PC-3 (cell line): ENCODE results near the gene CUEDC1. TPM values are rescaled to one million over a fixed set of nuclear protein-coding genes. Genes with fewer than 3 reads are reported as not detected.

Experiments
- ATAC-seq: fragments of 200-7000 bp; cut with Tn5 transposase; 2 replicates; pipeline ENCODE4 v1.9.1; 2020; ENCODE audit warnings: mild to moderate bottlenecking, moderate library complexity
- BruUV-seq: library from RNA; stranded (reverse); fragments of 400-500 nt; replicated peaks from 2 replicates; lab custom pipeline; 2021; lab: Mats Ljungman, UMichigan
- CTCF ChIA-PET: fragments of 300-600 bp; sonication (Branson Sonifier 250); formaldehyde crosslinking; loops from one replicate; lab custom pipeline; 2022; ENCODE audit warnings: antibody characterized with exemption; lab: Charles Lee
- POLR2A ChIA-PET: fragments of 300-600 bp; sonication (Branson Sonifier 250); formaldehyde crosslinking; loops from one replicate; lab custom pipeline; 2022; ENCODE audit warnings: antibody characterized with exemption; ENCODE audit not compliant: unreplicated experiment; lab: Charles Lee
- DNase-seq: peaks from one replicate; pipeline ENCODE4 v3.0.0-alpha.2; 2015
- H2AFZ ChIP-seq: fragments of 300-600 bp; sonication (generic); 2 replicates; pipeline ENCODE4 v1.6.0; 2016; ENCODE audit warnings: antibody characterized with exemption, low read length
- H3F3A ChIP-seq: fragments of 300-600 bp; sonication (generic); one replicate; pipeline ENCODE4 v1.6.0; 2017; ENCODE audit warnings: antibody characterized with exemption, low read length, control low read depth, mild to moderate bottlenecking; ENCODE audit not compliant: unreplicated experiment
- H3K27ac ChIP-seq: fragments of 300-600 bp; sonication (generic); 2 replicates; pipeline ENCODE4 v1.5.1; 2016; ENCODE audit warnings: mild to moderate bottlenecking, low read length
- H3K27me3 ChIP-seq: fragments of 300-600 bp; sonication (generic); 2 replicates; pipeline ENCODE4 v1.6.1; 2016; ENCODE audit warnings: low read length, mixed read lengths
- H3K36me3 ChIP-seq: fragments of 300-600 bp; sonication (generic); 2 replicates; pipeline ENCODE4 v1.6.1; 2016; ENCODE audit warnings: low read depth, mixed run types, low read length, mixed read lengths
- H3K4me1 ChIP-seq: fragments of 300-600 bp; sonication (generic); 2 replicates; pipeline ENCODE4 v1.5.1; 2016; ENCODE audit warnings: low read length; ENCODE audit not compliant: insufficient read depth
- H3K4me2 ChIP-seq: fragments of 300-600 bp; sonication (generic); 2 replicates; pipeline ENCODE4 v1.6.0; 2016; ENCODE audit warnings: low read length
- H3K4me3 ChIP-seq: fragments of 300-600 bp; sonication (generic); 2 replicates; pipeline ENCODE4 v1.5.1; 2016; ENCODE audit warnings: mild to moderate bottlenecking, low read length, mixed read lengths
- H3K79me2 ChIP-seq: fragments of 300-600 bp; sonication (generic); 2 replicates; pipeline ENCODE4 v1.6.1; 2017; ENCODE audit warnings: low read length, mixed read lengths
- H3K9ac ChIP-seq: fragments of 300-600 bp; sonication (generic); 2 replicates; pipeline ENCODE4 v1.6.0; 2016; ENCODE audit warnings: mild to moderate bottlenecking, low read length
- H3K9me2 ChIP-seq: fragments of 300-600 bp; sonication (generic); replicated peaks from 2 replicates; pipeline ENCODE4 v1.6.1; 2016; ENCODE audit warnings: mixed run types, low read length, mixed read lengths
- H3K9me3 ChIP-seq: fragments of 300-600 bp; sonication (generic); 2 replicates; pipeline ENCODE4 v1.6.1; 2016; ENCODE audit warnings: low read length, mixed read lengths
- H4K20me1 ChIP-seq: fragments of 300-600 bp; sonication (generic); 2 replicates; pipeline ENCODE4 v1.6.1; 2016; ENCODE audit warnings: low read length, mixed read lengths
- EZH2 ChIP-seq: fragments of 300-600 bp; sonication (generic); IDR thresholded peaks from one replicate; pipeline ENCODE4 v1.6.1; 2017; ENCODE audit warnings: antibody characterized with exemption, mild to moderate bottlenecking, low read length; ENCODE audit not compliant: unreplicated experiment
- EZH2phosphoT487 ChIP-seq: fragments of 300-600 bp; sonication (generic); IDR thresholded peaks from 2 replicates; pipeline ENCODE4 v1.6.1; 2018; ENCODE audit warnings: mild to moderate bottlenecking, antibody characterized with exemption, low read length, borderline replicate concordance
- intact Hi-C: fragments of 100-400 bp; cut with micrococcal nuclease; formaldehyde crosslinking; loops from 2 replicates; pipeline ENCODE4 v1.9.0; 2023
- total RNA-seq: library from RNA; depleted of rRNA; stranded (reverse); fragments of >200 nt; gene quantifications from 2 replicates; pipeline ENCODE4 v1.2.3, GENCODE V29; 2014
- TF ChIP-seq, protein P1 (sequence below): fragments of 300-600 bp; sonication (generic); conservative IDR thresholded peaks from 2 replicates; pipeline ENCODE4 v1.5.1; 2017; ENCODE audit warnings: antibody characterized with exemption, low read depth, mild to moderate bottlenecking, low read length

The CUEDC1 gene
- total RNA-seq, 1 experiment from 2014 or later: 31.6 TPM

DNA sequence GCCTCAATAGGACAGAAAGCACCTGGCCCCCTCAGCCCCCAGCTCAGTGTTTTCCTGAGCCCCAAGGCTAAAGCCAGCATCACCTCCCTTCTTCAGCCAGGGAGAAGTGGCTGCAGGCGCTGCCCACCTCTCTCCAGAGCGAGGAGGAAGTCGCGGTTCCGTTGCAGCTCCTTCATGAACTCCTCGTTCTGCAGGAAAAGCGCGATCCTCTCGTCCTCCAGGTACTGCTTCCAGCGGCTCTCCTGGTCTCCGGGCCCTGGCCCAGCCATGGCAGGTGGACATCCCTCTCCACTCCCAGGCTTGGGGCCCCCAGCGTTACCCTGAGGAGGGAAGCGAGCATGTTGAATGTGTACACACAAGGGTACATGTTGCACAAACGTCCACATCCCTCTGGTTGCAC, 82.7 kb downstream of the CUEDC1 start:
- Histone ChIP-seq H3K79me2 (no peaks in the 10 kb centered on the region), H3K4me1 (peaks cover 74% of the 10 kb centered on the region), H3K36me3 (peaks cover 21% of the 10 kb centered on the region), H3K4me3 (no peak overlapping the region), H3F3A (no peaks in the 10 kb centered on the region), H3K27ac (no peak overlapping the region), H3K4me2 (no peak overlapping the region), H3K9me3 (no peaks in the 10 kb centered on the region), H3K27me3 (no peaks in the 10 kb centered on the region), H4K20me1 (no peaks in the 10 kb centered on the region), H3K9ac (no peak overlapping the region), H2AFZ (no peak overlapping the region), H3K9me2 (no peaks in the 10 kb centered on the region)
- no peak for DNase-seq
- ATAC-seq: no peak
- TF ChIP-seq, protein P1, sequence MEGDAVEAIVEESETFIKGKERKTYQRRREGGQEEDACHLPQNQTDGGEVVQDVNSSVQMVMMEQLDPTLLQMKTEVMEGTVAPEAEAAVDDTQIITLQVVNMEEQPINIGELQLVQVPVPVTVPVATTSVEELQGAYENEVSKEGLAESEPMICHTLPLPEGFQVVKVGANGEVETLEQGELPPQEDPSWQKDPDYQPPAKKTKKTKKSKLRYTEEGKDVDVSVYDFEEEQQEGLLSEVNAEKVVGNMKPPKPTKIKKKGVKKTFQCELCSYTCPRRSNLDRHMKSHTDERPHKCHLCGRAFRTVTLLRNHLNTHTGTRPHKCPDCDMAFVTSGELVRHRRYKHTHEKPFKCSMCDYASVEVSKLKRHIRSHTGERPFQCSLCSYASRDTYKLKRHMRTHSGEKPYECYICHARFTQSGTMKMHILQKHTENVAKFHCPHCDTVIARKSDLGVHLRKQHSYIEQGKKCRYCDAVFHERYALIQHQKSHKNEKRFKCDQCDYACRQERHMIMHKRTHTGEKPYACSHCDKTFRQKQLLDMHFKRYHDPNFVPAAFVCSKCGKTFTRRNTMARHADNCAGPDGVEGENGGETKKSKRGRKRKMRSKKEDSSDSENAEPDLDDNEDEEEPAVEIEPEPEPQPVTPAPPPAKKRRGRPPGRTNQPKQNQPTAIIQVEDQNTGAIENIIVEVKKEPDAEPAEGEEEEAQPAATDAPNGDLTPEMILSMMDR: no peak
- TF ChIP-seq EZH2 (no peak), EZH2phosphoT487 (no peak)
- POLR2A ChIA-PET: no interaction called here
- CTCF ChIA-PET: interaction anchor here (0.6 kb wide), 1 partner anchor 274 kb away, joined by 3 read pairs; no protein-coding TSS in a partner anchor
- no TSS peak for BruUV-seq
- intact Hi-C loops: no loop called here

DNA sequence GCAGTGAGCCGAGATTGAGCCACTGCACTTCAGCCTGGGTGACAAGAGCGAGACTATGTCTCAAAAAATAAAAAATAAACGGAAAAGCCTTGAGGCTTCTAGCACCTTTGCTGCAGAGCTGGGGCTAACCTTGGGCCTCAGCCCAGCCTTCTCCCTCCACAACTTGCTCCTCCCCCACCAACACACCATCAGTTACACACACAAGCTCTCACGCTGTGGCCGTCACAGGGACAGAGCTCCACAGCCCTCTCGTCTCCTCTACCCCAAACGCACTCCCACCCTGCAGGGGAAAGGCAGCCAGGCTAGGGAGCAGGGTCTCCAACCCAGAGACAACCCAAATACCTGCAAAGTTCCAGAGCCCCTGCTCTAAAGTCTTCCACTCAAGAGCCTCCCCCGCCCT, 83.3 kb downstream of the CUEDC1 start:
- no peaks in the 10 kb centered on the region for H3F3A ChIP-seq
- ChIA-PET POLR2A (no interaction called here), CTCF (interaction anchor here (0.6 kb wide), 1 partner anchor 274 kb away, joined by 3 read pairs; no protein-coding TSS in a partner anchor)
- H3K9ac ChIP-seq: no peak overlapping the region
- H3K4me1 ChIP-seq: peaks cover 73% of the 10 kb centered on the region
- no peaks in the 10 kb centered on the region for H3K9me2 ChIP-seq
- no peak overlapping the region for H3K4me2 ChIP-seq
- intact Hi-C loops: no loop called here
- no TSS peak for BruUV-seq
- ATAC-seq (no peak), DNase-seq (no peak)
- no peak overlapping the region for H3K27ac ChIP-seq
- H3K36me3 ChIP-seq: peaks cover 21% of the 10 kb centered on the region
- no peaks in the 10 kb centered on the region for H3K9me3 ChIP-seq
- no peak overlapping the region for H3K4me3 ChIP-seq
- no peaks in the 10 kb centered on the region for H3K27me3 ChIP-seq
- no peak overlapping the region for H2AFZ ChIP-seq
- TF ChIP-seq EZH2 (no peak), EZH2phosphoT487 (no peak)
- TF ChIP-seq, protein P1: no peak
- H4K20me1 ChIP-seq: no peaks in the 10 kb centered on the region
- H3K79me2 ChIP-seq: no peaks in the 10 kb centered on the region

- no peak overlapping the region for H3K27ac ChIP-seq
- H3K27me3 ChIP-seq: no peaks in the 10 kb centered on the region
- no peak overlapping the region for H3K4me3 ChIP-seq
- H3K9me3 ChIP-seq: no peaks in the 10 kb centered on the region
- no peaks in the 10 kb centered on the region for H4K20me1 ChIP-seq
- H3K4me2 ChIP-seq: no peak overlapping the region
- no peaks in the 10 kb centered on the region for H3F3A ChIP-seq
- intact Hi-C loops: no loop called here
- peaks cover 25% of the 10 kb centered on the region for H3K36me3 ChIP-seq
- no peak for ATAC-seq
- H3K9ac ChIP-seq: no peak overlapping the region
- H2AFZ ChIP-seq: no peak overlapping the region
- DNase-seq: no peak
- peaks cover 66% of the 10 kb centered on the region for H3K4me1 ChIP-seq
- BruUV-seq: no TSS peak
- POLR2A ChIA-PET: no interaction called here
- CTCF ChIA-PET: no interaction called here
- no peaks in the 10 kb centered on the region for H3K79me2 ChIP-seq
- H3K9me2 ChIP-seq: no peaks in the 10 kb centered on the region
- TF ChIP-seq EZH2: no peak
- no peak for TF ChIP-seq EZH2phosphoT487
- TF ChIP-seq, protein P1: no peak
These were observed 84.1 kb downstream of the CUEDC1 start for GRCh38 chr17:57871155-57871554.
